OCI-LY7 (cell line): Measurements from ENCODE around the gene LAMB3.

Source experiments
- EZH2phosphoT487 ChIP-seq: fragments of 200-600 bp; sonication (generic); IDR thresholded peaks from 2 replicates; pipeline ENCODE4 v1.6.1; 2018; ENCODE audit warnings: low read depth, borderline replicate concordance, mild to moderate bottlenecking, mixed run types, antibody characterized with exemption, low read length, moderate library complexity, mixed read lengths
- TF ChIP-seq, protein P1 (sequence below): fragments of 200-600 bp; sonication (generic); conservative IDR thresholded peaks from 2 replicates; pipeline ENCODE4 v1.5.1; 2014; ENCODE audit warnings: mild to moderate bottlenecking, antibody characterized with exemption, low read length, moderate library complexity, mixed read lengths

DNA sequence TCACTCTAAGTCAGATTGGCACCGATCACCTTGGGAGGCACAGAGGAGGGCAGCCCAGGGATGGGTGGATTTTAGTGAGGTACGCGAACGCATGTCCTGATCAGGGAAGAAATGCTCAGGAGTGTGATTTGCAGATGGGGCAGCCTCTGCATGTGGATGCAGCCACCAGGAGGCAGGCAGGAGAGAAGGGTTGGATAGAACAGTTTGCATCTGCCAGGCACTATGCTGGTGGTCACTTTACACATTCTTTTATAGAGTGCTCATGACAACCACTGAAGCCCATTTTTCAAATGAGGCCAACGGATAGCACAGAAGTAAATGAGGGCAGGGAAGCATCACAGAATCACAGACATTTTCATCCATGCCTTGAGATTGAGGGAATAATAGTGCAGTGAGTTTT is 5.7 kb downstream of the LAMB3 start:
- TF ChIP-seq, protein P1, sequence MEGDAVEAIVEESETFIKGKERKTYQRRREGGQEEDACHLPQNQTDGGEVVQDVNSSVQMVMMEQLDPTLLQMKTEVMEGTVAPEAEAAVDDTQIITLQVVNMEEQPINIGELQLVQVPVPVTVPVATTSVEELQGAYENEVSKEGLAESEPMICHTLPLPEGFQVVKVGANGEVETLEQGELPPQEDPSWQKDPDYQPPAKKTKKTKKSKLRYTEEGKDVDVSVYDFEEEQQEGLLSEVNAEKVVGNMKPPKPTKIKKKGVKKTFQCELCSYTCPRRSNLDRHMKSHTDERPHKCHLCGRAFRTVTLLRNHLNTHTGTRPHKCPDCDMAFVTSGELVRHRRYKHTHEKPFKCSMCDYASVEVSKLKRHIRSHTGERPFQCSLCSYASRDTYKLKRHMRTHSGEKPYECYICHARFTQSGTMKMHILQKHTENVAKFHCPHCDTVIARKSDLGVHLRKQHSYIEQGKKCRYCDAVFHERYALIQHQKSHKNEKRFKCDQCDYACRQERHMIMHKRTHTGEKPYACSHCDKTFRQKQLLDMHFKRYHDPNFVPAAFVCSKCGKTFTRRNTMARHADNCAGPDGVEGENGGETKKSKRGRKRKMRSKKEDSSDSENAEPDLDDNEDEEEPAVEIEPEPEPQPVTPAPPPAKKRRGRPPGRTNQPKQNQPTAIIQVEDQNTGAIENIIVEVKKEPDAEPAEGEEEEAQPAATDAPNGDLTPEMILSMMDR, result no peak
- no peak for TF ChIP-seq EZH2phosphoT487
